CD14-positive monocyte (primary cell): Measurements from ENCODE around the gene LCOR. TPM values are rescaled to one million over a fixed set of nuclear protein-coding genes. Genes with fewer than 3 reads are reported as not detected.
A peak's percentile ranks its signal among the peaks of the same experiment; 100 is the strongest.

Experiments
- DNase-seq, 3 donors: peaks; one replicate each; pipeline ENCODE4 v3.0.0-alpha.2; 2011 to 2022
- H2AFZ ChIP-seq: 2 replicates; pipeline ENCODE4 v1.6.0; 2012; ENCODE audit warnings: mild to moderate bottlenecking, low read depth, low read length, inconsistent platforms; ENCODE audit not compliant: insufficient read depth, poor library complexity, severe bottlenecking
- H3K27ac ChIP-seq, 2 donors: 1 replicate in 1 of 2; 2 replicates in 1 of 2; pipeline ENCODE4 v1.5.1; 2012 to 2013; ENCODE audit warnings: low read length in 2 of 2, control low read depth in 1 of 2, inconsistent platforms in 1 of 2, low read depth in 1 of 2, mild to moderate bottlenecking in 1 of 2
- H3K27me3 ChIP-seq, 2 donors: one replicate each; pipeline versions ENCODE4 v1.6.0 to v1.6.1; 2011 to 2013; ENCODE audit warnings: low read length in 2 of 2; ENCODE audit not compliant: control insufficient read depth in 2 of 2, insufficient read depth in 2 of 2
- H3K36me3 ChIP-seq, 2 donors: replicated peaks in 1 of 2; 1 replicate in 1 of 2; 2 replicates in 1 of 2; pipeline versions ENCODE4 v1.5.1 to v1.6.1; 2012 to 2013; ENCODE audit warnings: low read length in 2 of 2, control low read depth in 1 of 2, inconsistent platforms in 1 of 2, mild to moderate bottlenecking in 1 of 2; ENCODE audit not compliant: insufficient read depth in 2 of 2, control insufficient read depth in 1 of 2
- H3K4me1 ChIP-seq, 2 donors: 1 replicate in 1 of 2; 2 replicates in 1 of 2; pipeline versions ENCODE4 v1.5.1 to v1.6.1; 2012 to 2013; ENCODE audit warnings: low read length in 2 of 2, control low read depth in 1 of 2, inconsistent platforms in 1 of 2, mild to moderate bottlenecking in 1 of 2, moderate library complexity in 1 of 2; ENCODE audit not compliant: insufficient read depth in 2 of 2, control insufficient read depth in 1 of 2
- H3K4me2 ChIP-seq: replicated peaks from 2 replicates; pipeline ENCODE3; 2012; ENCODE audit warnings: low read length, moderate library complexity, mild to moderate bottlenecking; ENCODE audit not compliant: poor library complexity, severe bottlenecking; ENCODE audit errors: extremely low read depth
- H3K4me3 ChIP-seq, 3 experiments: fragments of 200-600 bp in 1 of 3; sonication (generic) in 1 of 3; replicated peaks in 1 of 3; 1 replicate in 2 of 3; 2 replicates in 1 of 3; pipeline ENCODE4 v1.5.1; 2011 to 2013; ENCODE audit warnings: low read length in 3 of 3, mild to moderate bottlenecking in 3 of 3, control low read depth in 2 of 3, low read depth in 2 of 3, inconsistent platforms in 1 of 3, moderate library complexity in 1 of 3
- H3K79me2 ChIP-seq: 2 replicates; pipeline ENCODE4 v1.6.0; 2012; ENCODE audit warnings: mild to moderate bottlenecking, control low read depth, inconsistent platforms, low read length, moderate library complexity; ENCODE audit not compliant: insufficient read depth
- H3K9ac ChIP-seq: 2 replicates; pipeline ENCODE4 v1.6.0; 2017; ENCODE audit warnings: low read length, mild to moderate bottlenecking; ENCODE audit not compliant: insufficient read depth, poor library complexity, severe bottlenecking
- H3K9me3 ChIP-seq, 2 donors: replicated peaks in 1 of 2; 1 replicate in 1 of 2; 2 replicates in 1 of 2; pipeline versions ENCODE4 v1.5.1 to v1.6.1; 2012 to 2013; ENCODE audit warnings: low read length in 2 of 2, control low read depth in 1 of 2; ENCODE audit not compliant: control insufficient read depth in 1 of 2, insufficient read depth in 1 of 2
- H4K20me1 ChIP-seq: 2 replicates; pipeline ENCODE4 v1.6.0; 2012; ENCODE audit warnings: mild to moderate bottlenecking, low read length, control low read depth, moderate library complexity; ENCODE audit not compliant: insufficient read depth
- H3K27ac Mint-ChIP-seq, 7 donors: one replicate each; pipeline ENCODE4 v1.8.0; 2020; ENCODE audit warnings: mild to moderate bottlenecking in 7 of 7, mixed read lengths in 7 of 7, moderate library complexity in 6 of 7, inconsistent platforms in 2 of 7
- H3K27me3 Mint-ChIP-seq, 3 donors: one replicate each; pipeline ENCODE4 v1.8.0; 2021 to 2022; ENCODE audit warnings: low read depth in 3 of 3, mild to moderate bottlenecking in 3 of 3, mixed read lengths in 3 of 3, moderate library complexity in 3 of 3, inconsistent platforms in 1 of 3
- H3K36me3 Mint-ChIP-seq, 2 donors: one replicate each; pipeline ENCODE4 v1.8.0; 2020; ENCODE audit warnings: mixed read lengths in 2 of 2, inconsistent platforms in 1 of 2, mild to moderate bottlenecking in 1 of 2
- H3K4me1 Mint-ChIP-seq: one replicate; pipeline ENCODE4 v1.8.0; 2020; ENCODE audit warnings: mild to moderate bottlenecking, mixed read lengths
- H3K4me3 Mint-ChIP-seq, 2 donors: one replicate each; pipeline ENCODE4 v1.8.0; 2020; ENCODE audit warnings: mild to moderate bottlenecking in 2 of 2, mixed read lengths in 2 of 2, moderate library complexity in 1 of 2
- H3K9me3 Mint-ChIP-seq, 7 donors: one replicate each; pipeline ENCODE4 v1.8.0; 2020 to 2022; ENCODE audit warnings: mixed read lengths in 7 of 7, mild to moderate bottlenecking in 6 of 7, moderate library complexity in 6 of 7, inconsistent platforms in 2 of 7
- WGBS: methylation state at CpG from one replicate; pipeline ENCODE4 v1.1.5; 2013; ENCODE audit warnings: missing lambda C conversion rate; ENCODE audit not compliant: insufficient coverage; 5-methylcytosine and 5-hydroxymethylcytosine counted together
- intact Hi-C, 2 donors: fragments of 100-400 bp; cut with micrococcal nuclease; formaldehyde crosslinking; loops; one replicate each; pipeline versions ENCODE4 v1.15.0 to v1.15.1; 2023
- polyA plus RNA-seq, 3 donors: library from polyadenylated mRNA; depleted of rRNA in 1 of 3; unstranded in 2 of 3; stranded (reverse) in 1 of 3; fragments of 300-500 nt in 2 of 3; fragments of >200 nt in 1 of 3; fragmentation: Illumina TruSeq in 2 of 3; gene quantifications; 1 replicate in 2 of 3; 2 replicates in 1 of 3; pipeline ENCODE4 v1.2.3, GENCODE V29; 2012 to 2021
- TF ChIP-seq, protein P1 (sequence below): fragments of 200-600 bp; IDR thresholded peaks from one replicate; pipeline ENCODE4 v1.8.0; 2022; ENCODE audit warnings: antibody characterized with exemption, mild to moderate bottlenecking

LCOR gene
- polyA plus RNA-seq, 3 donors: 5.7 to 11.8 (median 10.0) TPM

DNA sequence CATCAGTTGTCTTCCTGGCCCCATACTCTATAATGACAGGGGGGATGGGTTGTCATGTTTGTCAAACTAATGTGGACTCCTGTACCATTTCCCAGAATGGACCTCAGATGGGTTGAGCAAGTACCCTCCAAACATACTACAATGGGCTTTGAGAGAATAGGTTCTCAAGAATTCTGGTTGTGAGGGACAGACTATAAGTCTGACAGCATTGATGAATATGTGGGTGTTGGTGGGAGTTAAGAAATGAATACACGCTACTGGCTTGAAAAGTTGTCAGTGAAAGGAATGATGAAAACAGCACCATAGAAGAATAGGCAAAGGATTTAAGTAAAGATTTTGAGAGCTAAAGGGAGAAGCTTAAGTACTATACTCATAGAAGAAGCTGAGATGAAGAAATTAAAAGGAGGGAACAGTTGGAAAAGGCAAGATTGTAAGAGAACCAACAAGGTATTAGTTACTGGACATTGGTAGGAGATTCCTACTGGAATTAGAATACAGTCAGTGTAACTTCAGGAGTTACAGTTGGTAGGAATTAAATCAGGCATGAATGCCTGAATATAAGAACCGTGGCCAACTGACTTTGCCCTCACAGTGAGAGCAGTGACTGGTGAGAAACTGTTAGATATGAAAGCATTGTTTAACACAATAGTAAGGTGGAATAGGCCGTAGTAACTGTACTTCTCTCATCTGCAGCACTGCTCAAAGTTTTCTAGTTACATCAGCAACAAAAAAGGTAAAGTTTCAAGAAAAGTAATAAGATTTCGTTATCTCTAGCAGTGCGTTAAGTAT lies 86.3 kb downstream of the LCOR start:
- Mint-ChIP-seq H3K4me1 (peaks cover 8% of the 10 kb centered on the region), H3K27me3 (peaks cover 0 to 3% (median 0%) of the 10 kb centered on the region in 3 donors), H3K27ac (peak overlapping the region in 3 of 7 donors; percentile 9 to 55 (median 21)), H3K9me3 (peaks cover 0 to 3% (median 0%) of the 10 kb centered on the region in 7 donors), H3K4me3 (no peak overlapping the region), H3K36me3 (peaks cover 31 to 38% of the 10 kb centered on the region in 2 donors)
- DNase-seq: no peak
- Histone ChIP-seq H4K20me1 (peaks cover 73% of the 10 kb centered on the region), H2AFZ (no peak overlapping the region), H3K27ac (no peak overlapping the region), H3K27me3 (no peaks in the 10 kb centered on the region), H3K9me3 (no peaks in the 10 kb centered on the region), H3K4me3 (no peak overlapping the region), H3K9ac (no peak overlapping the region), H3K36me3 (peaks cover 8 to 65% of the 10 kb centered on the region in 2 donors), H3K4me1 (no peaks in the 10 kb centered on the region), H3K79me2 (peaks cover 59% of the 10 kb centered on the region), H3K4me2 (no peak overlapping the region)
- WGBS: 88% methylated on average over 1 of the region's 5 CpGs
- TF ChIP-seq, protein P1, sequence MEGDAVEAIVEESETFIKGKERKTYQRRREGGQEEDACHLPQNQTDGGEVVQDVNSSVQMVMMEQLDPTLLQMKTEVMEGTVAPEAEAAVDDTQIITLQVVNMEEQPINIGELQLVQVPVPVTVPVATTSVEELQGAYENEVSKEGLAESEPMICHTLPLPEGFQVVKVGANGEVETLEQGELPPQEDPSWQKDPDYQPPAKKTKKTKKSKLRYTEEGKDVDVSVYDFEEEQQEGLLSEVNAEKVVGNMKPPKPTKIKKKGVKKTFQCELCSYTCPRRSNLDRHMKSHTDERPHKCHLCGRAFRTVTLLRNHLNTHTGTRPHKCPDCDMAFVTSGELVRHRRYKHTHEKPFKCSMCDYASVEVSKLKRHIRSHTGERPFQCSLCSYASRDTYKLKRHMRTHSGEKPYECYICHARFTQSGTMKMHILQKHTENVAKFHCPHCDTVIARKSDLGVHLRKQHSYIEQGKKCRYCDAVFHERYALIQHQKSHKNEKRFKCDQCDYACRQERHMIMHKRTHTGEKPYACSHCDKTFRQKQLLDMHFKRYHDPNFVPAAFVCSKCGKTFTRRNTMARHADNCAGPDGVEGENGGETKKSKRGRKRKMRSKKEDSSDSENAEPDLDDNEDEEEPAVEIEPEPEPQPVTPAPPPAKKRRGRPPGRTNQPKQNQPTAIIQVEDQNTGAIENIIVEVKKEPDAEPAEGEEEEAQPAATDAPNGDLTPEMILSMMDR: no peak
- intact Hi-C loops: no loop called here

DNA sequence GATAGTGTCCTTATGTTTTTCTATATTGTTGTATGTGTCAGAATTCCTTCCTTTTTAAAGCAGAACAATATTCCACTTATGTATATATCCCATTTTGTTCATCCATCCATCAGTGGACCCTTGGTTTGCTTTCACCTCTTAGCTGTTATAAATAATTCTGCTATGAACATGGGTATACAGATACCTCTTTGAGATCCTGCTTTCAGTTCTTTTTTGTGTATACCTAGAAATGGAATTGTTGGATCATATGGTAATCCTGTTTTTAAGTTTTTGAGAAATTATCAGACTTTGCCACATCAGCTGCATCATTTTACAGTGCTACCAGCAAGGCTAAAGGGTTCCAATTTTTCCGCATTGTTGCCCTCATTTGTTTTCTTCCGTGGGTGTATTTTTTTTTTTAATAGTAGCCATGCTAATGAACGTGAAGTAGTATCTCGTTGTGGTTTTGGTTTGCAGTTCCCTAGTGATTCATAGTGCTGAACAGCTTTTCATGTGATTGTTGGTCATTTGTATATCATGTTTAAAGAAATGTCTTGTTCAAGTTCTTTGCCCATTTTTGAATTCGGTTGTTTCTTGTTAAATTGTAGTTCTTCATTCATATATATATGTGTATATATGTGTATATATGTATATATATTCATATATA lies 87.8 kb downstream of the LCOR start:
- H3K27me3 ChIP-seq: no peaks in the 10 kb centered on the region
- H4K20me1 ChIP-seq: peaks cover 74% of the 10 kb centered on the region
- H3K79me2 ChIP-seq: peaks cover 64% of the 10 kb centered on the region
- peak overlapping the region in 1 of 2 donors; percentile 26 for H3K27ac ChIP-seq
- peaks cover 27 to 35% of the 10 kb centered on the region in 2 donors for H3K36me3 Mint-ChIP-seq
- H3K27ac Mint-ChIP-seq: peak overlapping the region in 1 of 7 donors; percentile 40
- H3K4me1 Mint-ChIP-seq: peaks cover 8% of the 10 kb centered on the region
- no peak overlapping the region for H3K9ac ChIP-seq
- no peak overlapping the region for H3K4me3 ChIP-seq
- no peaks in the 10 kb centered on the region for H3K9me3 ChIP-seq
- DNase-seq: peak in 1 of 3 donors; percentile 5
- H3K4me3 Mint-ChIP-seq: no peak overlapping the region
- no peak overlapping the region for H3K4me2 ChIP-seq
- peaks cover 0 to 3% (median 0%) of the 10 kb centered on the region in 3 donors for H3K27me3 Mint-ChIP-seq
- peaks cover 0 to 3% (median 0%) of the 10 kb centered on the region in 7 donors for H3K9me3 Mint-ChIP-seq
- no peak overlapping the region for H2AFZ ChIP-seq
- TF ChIP-seq, protein P1: no peak
- peaks cover 12 to 63% of the 10 kb centered on the region in 2 donors for H3K36me3 ChIP-seq
- H3K4me1 ChIP-seq: no peaks in the 10 kb centered on the region
- intact Hi-C loops: no loop called here
- WGBS: 77% methylated on average over 3 of the region's 5 CpGs
